ENCODE measurements around the gene TULP4.
"Not testable (repeated sequence)": the region's sequence is repeated elsewhere in the genome, so short reads cannot be mapped to it uniquely, and the experiment has no call there.

Gene TULP4

DNA sequence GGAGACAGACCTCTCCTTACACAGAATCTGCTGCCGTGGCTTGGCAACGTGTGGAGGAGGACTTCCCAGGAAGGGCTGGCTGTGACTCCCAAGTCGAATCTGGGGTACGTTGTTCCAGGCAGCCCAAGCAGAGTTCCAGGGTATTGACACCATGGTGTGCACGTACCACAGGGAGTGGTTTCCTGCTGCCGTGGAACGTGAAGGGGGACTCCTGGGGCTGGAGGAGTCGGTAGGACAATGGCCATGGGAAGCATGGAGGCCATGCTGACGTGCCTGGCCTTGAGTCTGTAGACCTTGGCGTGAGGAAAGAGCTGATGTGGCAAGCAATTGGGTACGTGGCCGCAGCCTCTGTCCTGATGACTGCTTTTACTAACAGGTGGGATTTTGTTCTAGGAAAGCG is 119.3 kb downstream of the TULP4 start:
- no peak for DNase-seq

DNA sequence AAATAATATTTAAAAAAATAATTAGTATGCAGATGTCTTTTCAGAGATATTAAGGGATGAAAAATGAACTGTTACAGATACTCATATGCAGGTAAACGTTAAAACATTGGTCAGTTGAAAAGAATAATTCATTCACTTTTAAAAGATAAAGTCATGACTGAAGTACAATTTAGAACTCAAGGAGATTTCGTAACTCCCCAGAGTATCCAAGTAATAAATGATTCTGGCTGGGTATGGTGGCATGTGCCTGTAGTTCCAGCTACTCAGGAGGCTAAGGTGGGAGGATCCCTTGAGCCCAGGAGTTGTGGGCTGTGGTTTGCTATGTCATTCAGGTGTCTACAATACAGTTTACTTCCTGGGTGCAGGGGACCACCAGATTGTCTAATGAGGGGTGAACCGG is 125.3 kb downstream of the TULP4 start:
- no peak for DNase-seq

DNA sequence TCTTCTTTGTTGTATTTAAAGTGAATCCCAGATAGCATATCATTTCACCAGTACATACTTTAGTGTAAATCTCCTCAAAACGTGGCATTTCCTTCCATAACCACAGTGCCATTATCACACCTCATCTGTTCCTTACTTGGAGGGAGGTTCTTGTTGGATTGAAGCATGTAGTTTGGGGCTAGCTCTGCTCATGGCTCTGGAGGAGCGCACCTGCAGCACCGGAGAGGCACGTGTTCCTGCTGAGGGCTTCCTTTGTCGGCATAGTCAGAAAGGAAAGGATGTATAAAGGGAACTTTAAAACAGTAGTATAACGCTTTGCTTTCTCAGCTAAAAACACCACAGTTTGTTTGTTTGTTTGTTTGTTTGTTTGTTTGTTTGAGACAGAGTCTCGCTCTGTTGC is 126.0 kb downstream of the TULP4 start:
- DNase-seq = no peak

DNA sequence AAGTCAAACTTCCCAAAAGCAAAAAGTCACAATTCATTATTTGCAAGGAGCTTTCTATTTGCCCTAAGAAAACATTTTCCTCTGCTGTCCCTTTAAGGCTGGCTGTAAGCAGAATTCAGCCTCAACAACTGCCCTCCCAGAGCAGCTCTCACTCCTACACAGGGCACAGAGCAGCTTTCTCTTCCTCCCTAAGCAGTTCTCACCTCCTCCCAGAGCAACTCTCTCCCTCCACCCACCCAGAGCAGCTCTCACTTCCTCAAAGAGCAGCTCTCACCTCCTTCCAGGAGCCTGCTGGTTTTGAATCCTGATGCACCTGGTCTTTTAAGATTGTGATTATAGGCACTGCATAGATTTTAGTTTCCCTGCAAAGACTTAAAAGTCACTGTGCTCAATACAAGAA is 127.0 kb downstream of the TULP4 start:
- DNase-seq = no peak

DNA sequence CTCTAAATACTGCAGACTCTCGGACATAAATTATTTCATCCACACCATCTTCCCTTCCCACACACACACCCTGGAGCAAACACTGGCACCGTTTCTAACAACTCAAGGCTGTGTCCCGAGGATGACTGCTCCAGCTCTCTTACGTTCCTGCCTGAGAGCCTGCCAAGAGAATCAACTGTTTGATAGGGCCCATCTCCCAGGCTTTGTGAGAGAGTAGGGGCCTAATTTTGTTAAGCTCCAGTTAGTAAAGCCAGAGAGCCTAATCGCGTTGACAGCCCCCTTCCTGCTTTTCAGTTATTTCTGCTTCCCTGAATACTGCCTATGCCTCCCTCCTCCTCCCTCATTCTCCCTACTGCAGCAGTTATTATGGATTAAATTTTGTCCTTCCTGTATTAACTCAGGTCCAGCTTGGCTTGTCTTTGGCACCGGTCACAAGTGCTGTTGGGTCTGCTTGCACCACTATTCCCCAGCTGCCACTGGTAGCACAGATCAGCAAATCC is 129.5 kb downstream of the TULP4 start:
- peak; percentile 66 for DNase-seq

DNA sequence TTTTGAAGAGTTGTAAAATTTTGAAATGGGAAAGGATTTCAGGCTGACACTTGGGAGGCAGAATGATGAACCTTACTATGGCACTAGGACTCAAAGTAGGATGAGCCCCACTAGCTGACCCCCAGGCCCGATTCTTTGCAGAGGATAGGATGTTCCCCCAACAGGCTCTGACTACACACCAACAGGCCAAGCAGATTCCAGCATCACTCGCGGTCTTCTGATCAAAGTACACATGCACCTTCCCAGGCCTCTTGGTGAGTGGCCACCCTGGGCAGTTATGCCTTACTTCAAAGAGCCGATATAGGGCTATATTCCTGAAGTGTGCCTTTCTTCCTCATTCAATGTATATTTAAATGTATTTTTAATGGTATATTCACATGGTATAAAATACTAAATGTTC is 130.0 kb downstream of the TULP4 start:
- DNase-seq = no peak

DNA sequence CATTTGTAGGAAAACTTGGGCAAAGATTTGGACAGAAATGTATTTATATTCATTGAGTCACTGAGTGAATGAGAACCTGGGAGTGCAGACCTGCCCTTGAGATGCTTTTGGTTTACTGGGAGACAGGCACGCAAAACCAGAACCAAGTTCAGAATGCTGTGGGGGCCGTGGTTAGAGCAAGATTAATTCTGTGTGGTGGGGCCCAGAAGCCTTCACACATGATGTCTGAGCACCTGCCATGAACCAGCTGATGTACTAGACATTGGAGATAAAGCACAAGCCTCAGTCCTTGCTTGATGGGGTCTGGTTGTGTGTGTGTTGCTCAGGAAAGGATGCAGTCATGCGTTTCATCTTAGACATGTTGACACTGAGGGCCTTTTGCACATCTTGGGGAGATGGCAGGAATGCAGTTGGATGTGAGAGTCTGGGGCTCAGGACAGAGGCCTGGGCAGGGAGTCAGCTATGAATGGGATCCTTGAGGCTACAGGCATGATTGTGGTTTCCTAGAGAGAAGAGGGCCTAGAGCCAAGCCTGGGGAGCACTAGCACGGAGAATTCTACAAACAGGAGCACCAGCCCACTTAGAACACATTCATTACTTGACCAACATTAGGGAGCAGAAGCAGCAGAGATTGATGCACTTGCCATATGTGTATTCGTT is 133.3 kb downstream of the TULP4 start:
- no peak for DNase-seq

DNA sequence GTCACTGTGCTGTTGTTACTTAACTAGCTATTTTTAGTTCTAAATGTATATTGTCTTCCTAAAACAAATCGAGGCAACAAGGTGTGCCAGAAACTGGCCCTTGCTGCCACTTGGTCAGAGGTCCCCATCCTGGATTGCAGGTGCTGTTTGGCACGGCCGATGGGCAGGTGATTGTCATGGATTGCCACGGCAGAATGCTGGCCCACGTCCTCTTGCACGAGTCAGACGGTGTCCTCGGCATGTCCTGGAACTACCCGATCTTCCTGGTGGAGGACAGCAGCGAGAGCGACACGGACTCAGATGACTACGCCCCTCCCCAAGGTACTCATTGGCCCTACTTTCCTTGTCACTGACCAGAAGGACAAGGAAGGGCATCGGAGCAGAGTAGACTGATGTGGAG is 136.6 kb downstream of the TULP4 start:
- no peak for DNase-seq

DNA sequence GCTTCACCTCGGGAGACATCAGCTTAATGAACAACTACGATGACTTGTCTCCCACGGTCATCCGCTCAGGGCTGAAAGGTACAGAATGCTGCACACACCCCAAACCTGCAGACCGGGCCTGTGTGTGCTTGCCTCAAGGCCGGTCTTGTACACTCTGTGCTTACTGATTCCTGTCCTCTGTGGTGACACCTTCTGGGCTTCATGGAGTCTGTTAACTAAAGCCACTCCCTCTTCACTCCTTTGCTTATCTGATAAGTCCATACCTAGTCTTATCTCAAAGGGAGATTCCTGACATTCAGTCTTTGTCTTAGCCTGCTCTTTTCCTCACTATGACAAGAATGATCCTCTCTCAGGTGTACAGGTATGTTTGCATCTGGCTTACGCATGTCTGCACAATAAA is 139.9 kb downstream of the TULP4 start:
- DNase-seq = no peak

DNA sequence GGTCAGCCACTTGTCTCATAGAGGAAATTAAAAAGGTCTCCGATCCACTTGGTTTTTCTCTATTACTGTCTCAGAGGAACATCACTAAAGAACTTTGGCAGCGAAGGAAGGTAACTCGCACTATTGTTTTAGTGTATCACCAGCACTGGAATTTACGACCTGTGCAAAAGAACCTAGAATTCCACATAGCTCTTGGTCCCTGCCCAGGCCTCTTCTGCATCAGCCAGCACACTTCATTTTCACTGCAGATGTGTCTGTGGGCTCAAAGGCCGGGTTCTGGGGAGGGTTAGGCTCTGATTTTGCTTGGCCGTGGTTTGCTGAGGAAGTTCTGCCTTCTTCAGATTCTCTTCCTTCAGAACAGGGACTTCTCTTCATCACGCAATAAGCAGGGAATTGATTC is 144.9 kb downstream of the TULP4 start:
- peak; percentile 29 for DNase-seq

DNA sequence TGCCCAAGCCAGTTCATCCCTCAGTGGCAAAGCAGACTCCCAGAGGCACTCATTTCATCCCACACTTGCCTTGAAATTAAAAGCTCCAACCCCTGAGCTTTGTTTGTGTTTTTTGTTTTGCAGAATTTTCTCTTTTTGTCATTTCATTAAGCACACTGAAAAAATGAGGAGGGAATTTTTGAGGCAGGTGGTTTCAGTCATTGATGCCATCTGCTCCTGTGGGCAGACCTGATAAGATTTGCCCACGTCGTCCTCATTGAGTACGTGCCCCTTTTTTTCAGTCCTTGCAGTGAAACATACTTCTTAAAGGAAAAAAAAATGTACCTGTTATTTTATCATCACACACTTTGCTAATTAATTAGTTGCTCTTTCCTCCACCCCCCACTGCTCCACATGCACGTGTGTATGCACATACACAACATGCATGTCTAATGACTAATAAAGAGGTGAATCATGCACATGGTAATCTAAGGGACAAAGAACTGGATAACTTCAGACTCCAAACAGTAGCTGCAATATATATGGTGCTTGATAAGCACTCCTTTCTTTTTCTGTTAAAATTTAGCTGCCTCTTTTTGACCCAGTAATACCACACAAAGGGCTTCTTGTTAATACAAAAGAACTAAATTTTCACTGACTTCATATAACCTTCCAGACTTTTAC is 145.5 kb downstream of the TULP4 start:
- no peak for DNase-seq

DNA sequence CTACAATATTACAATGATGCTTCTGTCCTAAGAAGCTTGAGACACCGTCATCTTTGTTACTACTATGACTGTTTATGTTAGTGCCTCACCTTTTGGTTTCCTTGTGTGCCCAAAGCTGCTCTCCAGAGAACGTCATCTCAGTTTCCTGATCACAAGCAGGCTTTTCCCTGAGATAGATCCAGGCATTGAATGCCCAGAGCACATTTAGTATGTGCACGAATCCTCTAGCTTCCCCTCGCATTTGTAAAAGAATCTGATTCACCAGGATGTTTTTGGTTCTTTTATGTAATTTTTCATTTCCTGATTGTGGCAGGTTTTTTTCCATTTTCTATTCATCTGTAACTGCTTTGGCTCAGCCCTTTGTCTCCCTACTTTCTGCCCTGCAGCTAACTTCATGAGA is 147.5 kb downstream of the TULP4 start:
- DNase-seq = no peak

DNA sequence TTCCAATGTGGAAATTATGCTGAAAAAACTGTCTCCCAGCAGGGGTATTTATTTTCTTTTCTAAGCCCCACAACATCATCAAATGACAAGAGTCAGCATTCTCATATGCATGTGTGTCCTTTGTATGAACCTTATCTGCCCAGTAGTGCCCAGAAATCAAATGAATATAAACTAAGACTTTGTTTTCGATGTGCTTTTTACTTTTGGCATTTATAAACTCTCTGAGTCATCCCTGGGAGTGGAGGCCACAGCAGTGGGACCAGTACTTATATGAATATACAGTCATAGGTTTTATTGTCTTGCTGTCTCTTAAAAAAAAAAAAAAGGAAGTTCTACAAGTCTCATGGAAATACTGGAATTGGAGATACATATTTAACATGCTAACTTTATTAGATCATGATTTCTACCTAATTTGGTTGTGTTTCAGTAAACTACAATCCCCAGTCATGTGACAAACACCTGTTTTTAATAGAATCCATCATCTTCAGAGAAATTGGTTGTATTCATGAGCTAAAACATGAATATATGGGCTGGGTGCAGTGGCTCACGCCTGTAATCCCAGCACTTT is 148.4 kb downstream of the TULP4 start:
- no peak for DNase-seq

DNA sequence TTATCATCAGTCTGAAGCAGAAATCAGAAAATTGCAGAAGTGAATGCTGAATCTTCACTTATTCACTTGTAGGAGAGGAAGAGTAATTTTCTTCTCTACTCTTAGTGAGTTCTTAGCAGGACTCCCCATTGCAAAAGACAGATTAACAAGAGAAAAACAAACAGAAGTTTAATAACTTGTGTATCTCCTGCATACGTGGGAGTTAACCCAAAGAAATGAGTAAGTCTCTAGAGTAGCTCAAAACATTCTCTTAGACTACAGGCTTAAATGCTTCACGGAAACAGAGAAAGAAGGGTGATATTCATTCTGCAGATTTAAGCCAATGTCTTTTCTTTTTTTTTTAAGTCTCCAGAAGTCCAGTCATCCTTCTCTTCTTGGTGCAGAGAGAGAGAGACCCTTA is 149.7 kb downstream of the TULP4 start:
- DNase-seq = no peak

DNA sequence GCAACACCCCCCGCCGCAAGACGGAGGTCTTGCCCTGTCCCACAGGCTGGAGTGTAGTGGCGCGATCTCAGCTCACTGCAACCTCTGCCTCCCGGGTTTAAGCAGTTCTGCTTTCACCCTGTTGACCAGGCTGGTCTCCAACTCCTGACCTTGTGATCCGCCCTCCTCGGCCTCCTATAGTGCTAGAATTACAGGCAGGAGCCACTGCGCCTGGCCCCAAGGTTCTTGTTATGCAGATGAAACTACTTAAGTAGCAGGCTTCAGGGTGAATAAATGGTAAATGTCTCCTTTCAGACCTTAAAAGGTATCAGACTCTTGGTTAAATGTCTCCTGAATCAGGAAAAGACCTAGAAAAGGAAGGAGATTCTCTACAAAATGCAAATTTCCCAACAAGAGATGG is 152.2 kb downstream of the TULP4 start:
- DNase-seq = no peak

DNA sequence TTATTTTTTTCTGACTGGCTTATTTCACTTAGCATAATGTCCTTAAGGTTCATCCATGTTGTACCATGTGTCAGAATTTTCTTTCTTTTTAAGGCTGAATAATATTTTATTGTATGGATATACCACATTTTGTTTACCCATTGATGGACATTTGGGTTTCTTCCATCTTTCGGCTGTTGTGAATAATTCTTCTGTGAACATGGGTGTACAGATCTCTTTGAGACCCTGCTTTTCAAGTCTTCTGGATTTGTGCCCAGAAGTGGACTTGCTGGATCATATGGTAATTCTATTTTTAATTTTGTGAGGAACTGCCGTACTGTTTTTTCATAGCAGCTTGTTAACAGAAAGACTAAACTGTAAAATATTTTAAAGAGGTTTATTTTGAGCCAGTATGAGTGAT is 153.0 kb downstream of the TULP4 start:
- DNase-seq = no peak

DNA sequence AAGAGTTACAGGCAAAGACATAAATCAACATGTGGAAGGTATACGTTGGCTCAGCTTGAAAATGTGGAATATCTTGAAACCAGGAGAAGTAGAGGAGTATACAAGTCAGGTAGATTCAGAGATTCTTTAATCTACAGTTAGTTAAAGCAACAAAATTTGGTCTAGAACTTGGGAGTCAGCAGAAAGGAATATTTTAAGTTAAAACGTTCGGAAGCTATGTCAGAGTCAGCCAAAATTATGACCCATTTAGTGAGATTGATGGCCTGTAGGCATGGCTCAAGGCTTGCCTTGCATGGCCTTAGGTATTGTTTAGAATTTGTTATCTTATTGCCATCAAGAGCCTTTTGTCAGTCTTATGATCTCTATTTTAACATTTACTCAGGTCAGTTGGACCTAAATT is 153.5 kb downstream of the TULP4 start:
- no peak for DNase-seq

DNA sequence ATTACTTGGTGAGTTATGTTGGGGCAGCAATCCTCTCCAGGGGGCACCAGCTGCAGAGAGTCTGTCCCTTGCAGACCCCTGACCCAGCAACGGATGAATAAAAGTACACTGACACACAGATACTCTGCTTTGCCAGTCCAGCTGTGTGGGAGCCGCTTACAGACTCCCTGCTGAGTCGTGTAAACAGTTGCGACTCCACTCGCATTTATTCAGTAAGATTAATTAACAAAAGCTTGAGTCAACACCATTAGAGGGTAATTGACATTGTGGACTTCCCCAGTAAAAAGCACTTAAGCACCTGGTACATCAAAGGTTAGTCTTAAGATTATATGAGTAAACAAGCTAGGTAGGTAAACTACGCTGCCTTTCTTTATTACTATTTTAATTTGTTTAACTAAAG is 155.7 kb downstream of the TULP4 start:
- no peak for DNase-seq

DNA sequence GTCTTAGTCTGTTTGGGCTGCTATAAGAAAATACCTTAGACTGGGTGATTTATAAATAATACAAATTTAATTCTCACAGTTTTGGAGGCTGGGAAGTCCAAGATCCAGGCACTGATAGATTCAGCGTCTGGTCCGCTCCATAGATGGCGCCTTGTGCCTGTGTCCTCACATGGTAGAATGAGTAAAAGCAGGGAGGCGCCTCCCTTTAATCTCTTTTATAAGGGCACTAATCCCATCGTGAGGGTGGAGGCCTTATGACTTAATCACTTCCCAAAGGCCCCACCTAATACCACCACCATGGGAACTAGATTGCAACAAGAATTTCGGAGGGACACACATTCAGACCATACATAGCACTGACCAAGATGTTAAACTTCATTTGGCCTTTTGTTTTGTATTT is 156.4 kb downstream of the TULP4 start:
- DNase-seq = no peak

DNA sequence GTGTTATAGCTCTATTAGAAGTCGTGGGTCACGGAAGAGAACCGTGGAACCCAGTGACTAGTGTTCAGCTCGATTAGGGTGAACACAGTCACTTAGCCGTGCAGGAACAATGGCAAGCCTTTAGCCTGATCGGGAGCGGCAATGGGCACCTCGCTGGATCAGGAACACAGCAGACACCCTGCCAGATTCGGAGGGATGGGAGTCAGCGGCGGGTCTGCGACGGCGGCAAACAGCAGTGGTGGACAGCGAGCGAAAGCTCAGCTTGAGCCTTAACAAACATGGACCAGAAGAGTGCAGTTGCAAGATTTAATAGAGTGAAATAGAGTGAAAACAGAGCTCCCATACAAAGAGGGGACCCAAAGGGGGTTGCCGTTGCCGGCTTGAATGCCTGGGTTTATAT is 157.8 kb downstream of the TULP4 start:
- not testable (repeated sequence) for DNase-seq

DNA sequence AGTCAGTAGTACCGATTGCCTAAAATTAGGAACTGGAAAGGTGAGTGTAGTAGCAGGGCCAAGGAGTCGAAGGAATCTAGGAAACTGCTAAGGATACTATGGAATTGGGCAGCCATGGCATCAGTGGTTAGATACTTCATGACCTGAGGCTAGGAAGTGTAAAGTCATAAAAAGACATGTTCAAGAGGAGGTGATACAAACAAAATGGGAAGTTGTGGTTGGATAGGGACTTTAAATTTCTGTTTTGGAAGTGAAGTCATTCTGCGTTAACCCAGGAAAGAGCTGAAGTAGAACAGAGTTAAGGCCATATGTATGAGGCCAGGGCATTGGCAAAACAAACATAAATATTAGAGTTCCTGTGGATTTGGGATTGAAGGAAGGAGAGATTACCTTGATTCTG is 159.1 kb downstream of the TULP4 start:
- no peak for DNase-seq

DNA sequence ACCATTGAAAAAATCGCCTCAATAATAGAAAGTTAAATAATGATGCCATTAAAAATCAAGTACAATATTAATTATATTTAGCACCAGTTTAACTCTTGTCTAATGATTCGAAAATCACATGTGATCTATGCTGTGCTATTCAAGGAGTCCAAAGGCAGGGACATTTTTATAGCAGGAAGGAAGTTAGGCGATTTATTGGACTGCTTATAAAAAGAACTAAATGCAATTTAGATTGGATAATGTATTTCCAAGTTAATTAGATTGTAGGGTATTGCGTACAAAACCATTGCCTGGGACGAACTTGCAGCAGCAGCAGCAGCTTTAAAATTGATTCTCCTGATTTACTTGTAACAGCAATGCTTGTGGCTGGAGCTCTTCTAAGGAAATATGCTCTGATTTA is 160.2 kb downstream of the TULP4 start:
- no peak for DNase-seq

DNA sequence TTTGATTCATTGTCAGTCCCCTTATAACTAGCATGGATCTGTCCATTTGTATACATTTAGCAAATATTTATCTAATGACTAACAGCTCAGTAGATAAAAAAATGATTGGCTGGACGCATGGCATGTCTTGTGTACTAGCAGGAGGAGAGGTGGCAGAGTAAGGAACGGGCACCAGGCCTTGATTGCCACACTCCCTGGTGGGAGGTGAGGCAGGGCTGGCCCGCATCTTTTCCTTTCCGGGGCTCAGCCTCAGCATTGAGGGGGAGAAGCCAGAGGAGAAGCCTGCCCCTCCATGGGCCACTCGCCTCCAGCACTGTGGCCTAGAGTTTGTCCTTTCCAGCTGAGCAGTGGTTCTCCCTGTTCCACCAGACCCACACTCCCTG is 162.7 kb downstream of the TULP4 start:
- no peak for DNase-seq

All from femur (tissue), 1 donor.